ENCODE results near the gene OR2S2.

DNA sequence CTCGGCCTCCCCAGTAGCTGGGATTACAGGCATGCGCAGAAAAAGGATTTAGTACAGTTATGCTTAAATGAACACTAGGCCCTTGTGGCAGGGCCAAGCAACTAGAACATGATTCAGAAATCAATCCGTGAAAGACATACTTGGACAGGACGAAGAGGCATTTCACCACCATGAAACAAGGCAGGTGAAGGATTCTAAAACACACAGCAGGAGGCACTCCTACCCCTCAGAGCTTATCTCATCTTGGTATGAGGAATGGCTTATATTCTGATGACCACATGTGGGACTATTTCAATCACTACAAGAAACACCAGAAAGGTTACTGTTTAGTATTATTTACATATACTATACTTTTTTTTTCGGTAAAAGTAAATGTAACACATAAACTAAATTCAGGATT is 15.7 kb downstream of the OR2S2 start:
- TF ChIP-seq, protein P1, sequence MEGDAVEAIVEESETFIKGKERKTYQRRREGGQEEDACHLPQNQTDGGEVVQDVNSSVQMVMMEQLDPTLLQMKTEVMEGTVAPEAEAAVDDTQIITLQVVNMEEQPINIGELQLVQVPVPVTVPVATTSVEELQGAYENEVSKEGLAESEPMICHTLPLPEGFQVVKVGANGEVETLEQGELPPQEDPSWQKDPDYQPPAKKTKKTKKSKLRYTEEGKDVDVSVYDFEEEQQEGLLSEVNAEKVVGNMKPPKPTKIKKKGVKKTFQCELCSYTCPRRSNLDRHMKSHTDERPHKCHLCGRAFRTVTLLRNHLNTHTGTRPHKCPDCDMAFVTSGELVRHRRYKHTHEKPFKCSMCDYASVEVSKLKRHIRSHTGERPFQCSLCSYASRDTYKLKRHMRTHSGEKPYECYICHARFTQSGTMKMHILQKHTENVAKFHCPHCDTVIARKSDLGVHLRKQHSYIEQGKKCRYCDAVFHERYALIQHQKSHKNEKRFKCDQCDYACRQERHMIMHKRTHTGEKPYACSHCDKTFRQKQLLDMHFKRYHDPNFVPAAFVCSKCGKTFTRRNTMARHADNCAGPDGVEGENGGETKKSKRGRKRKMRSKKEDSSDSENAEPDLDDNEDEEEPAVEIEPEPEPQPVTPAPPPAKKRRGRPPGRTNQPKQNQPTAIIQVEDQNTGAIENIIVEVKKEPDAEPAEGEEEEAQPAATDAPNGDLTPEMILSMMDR (IDR thresholded peaks at IDR 0.05; ENCODE audit: borderline replicate concordance, extremely low read depth, low read length, poor library complexity, severe bottlenecking) = no peak
- no peak for TF ChIP-seq EZH2 (IDR thresholded peaks at IDR 0.05; ENCODE audit: borderline replicate concordance, low read depth, low read length, severe bottlenecking)
